T-helper 2 cell treated with Interferon-gamma antibody and Interleukin-4, amounts not matched to agents 100 ng/mL and 5 ng/mL, for 36 hours (primary cell): ENCODE measurements around the gene PPP1R9B. TPM values are rescaled to one million over a fixed set of nuclear protein-coding genes. Genes with fewer than 3 reads are reported as not detected.

ENCODE experiments used
- intact Hi-C: fragments of 100-400 bp; cut with micrococcal nuclease; formaldehyde crosslinking; loops from one replicate; pipeline ENCODE4 v1.15.1; 2023
- total RNA-seq: library from RNA; stranded (reverse); gene quantifications from 2 replicates; pipeline ENCODE4 v1.2.3, GENCODE V29; 2022

PPP1R9B gene
- total RNA-seq, 1 donor from 2014 or later, result 160 TPM

GRCh38 chr17:50111673-50112655, 38.5 kb downstream of the PPP1R9B start:
- intact Hi-C loops, result loop anchor here (10.0 kb wide), 1 partner anchor 163 kb away; the partner anchor contains the start of gene TMEM92

GRCh38 chr17:50110591-50111349, 39.7 kb downstream of the PPP1R9B start:
- intact Hi-C loops, result loop anchor here (10.0 kb wide), 1 partner anchor 164 kb away; the partner anchor contains the start of gene TMEM92

DNA sequence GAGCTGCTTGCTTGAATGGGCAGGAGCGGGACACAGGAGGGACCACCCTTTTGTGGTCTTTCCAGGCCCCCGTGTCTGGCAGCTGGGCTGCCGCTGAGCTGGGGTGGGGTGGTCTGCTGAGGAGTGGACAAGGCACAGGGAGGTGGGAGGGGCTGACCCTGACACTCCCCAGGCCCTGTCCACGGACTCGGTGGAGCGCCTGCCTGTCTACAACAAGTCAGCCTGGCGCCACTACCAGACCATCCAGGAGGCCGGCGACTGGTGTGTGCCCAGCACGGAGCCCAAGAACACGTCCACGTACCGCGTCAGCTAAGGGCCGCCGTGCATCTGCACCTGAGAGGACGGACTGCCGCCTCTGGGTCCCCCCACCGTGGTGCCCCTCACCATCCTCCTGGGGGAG, 40.7 kb downstream of the PPP1R9B start:
- intact Hi-C loops, result loop anchor here (10.0 kb wide), 1 partner anchor 165 kb away; the partner anchor contains the start of gene TMEM92

DNA sequence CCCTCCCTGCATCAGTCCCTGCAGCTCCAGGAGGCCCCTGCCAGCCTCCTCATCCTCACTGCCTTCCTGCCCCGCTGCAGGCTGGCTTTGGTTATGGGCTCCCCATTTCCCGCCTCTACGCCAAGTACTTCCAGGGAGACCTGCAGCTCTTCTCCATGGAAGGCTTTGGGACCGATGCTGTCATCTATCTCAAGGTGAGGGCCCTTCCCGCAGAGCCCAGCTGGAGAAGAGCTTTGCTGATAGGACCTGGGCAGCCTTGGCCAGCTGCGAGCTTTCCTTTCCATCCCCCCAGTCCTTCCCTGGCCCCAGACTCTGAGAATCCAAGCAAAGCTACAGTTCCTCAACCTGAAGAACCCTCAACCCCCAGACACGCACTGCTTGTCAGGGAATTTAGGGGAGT, 41.3 kb downstream of the PPP1R9B start:
- intact Hi-C loops, result no loop called here

- intact Hi-C loops, result no loop called here
Observed at GRCh38 chr17:50108556-50108955, 41.9 kb downstream of the PPP1R9B start.

DNA sequence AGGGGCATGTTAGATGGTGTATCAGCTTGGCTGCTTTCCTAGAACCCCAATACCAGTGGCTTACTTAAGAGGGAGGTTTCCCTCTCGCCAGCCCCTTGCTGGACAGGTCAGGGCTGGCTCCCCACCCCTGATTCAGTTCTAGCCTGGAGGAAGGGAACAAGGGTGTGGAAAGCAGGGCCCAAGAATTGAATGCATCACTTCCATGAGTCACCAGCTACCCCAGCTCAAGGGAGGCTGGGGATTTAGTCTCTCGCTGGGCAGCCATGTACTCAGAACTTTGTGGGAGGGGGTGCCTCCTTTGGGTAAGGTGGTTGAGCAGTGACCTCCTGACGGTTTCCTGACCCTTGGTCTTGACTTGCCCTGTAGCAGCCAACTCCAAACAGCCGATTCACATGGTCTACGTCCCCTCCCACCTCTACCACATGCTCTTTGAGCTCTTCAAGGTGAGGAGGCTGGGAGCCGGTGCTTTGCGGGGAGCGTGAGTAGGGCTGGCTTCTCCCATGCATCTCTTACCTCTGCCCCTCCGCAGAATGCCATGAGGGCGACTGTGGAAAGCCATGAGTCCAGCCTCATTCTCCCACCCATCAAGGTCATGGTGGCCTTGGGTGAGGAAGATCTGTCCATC, 42.6 kb downstream of the PPP1R9B start:
- intact Hi-C loops, result no loop called here

DNA sequence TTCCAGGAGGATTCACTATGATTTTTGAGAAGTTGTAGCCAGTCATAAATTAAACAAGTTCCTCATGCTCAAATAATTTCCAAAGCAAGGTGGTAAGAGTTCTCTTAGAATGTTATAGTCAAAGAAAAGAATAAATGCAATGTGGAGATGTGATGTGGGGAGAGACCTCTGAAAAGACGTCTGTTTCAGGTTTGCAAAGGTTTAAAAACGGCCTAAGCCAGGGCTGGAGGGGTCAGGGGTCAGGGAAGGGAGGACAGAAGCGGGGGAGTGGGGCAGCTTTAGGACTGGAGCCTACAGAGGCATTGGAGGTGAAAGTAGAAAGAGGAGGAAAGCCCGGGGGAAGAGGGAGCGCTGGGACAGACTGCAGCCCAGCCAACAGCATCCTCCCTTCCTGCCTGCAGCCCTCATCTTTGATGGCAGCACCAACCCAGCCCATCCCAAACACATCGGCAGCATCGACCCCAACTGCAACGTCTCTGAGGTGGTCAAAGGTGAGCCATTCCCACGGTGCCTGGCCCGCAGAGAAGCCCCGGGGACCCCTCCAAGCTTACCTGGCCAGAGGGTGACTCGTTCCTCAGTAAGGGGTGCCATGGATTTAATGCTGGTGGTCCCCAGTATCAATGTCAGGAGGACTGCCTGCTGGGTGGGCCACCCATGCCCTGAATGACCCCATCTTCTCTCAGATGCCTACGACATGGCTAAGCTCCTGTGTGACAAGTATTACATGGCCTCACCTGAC, 43.9 kb downstream of the PPP1R9B start:
- intact Hi-C loops, result no loop called here

GRCh38 chr17:50105811-50106210, 44.7 kb downstream of the PPP1R9B start:
- intact Hi-C loops, result no loop called here

GRCh38 chr17:50103941-50104340, 46.5 kb downstream of the PPP1R9B start:
- intact Hi-C loops, result no loop called here

DNA sequence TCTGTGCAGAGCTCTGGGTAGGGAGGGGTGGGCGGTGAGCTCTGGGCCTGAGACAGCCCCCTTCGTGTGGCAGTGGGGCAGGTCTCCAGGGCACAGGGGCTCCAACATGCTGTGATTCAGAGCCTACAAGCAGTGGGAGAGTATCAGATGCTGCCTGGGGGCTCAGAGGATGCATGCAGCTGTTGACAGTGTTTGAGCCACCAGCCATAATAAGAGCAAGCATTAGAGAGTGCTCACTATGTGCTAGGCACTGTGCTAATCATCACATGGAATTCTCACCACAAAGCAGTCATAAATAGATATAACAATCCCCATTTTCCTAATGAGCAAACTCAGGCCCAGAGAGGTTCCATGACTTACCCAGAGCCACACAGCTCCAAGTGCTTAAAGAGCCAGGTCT, 47.2 kb downstream of the PPP1R9B start:
- intact Hi-C loops, result no loop called here

DNA sequence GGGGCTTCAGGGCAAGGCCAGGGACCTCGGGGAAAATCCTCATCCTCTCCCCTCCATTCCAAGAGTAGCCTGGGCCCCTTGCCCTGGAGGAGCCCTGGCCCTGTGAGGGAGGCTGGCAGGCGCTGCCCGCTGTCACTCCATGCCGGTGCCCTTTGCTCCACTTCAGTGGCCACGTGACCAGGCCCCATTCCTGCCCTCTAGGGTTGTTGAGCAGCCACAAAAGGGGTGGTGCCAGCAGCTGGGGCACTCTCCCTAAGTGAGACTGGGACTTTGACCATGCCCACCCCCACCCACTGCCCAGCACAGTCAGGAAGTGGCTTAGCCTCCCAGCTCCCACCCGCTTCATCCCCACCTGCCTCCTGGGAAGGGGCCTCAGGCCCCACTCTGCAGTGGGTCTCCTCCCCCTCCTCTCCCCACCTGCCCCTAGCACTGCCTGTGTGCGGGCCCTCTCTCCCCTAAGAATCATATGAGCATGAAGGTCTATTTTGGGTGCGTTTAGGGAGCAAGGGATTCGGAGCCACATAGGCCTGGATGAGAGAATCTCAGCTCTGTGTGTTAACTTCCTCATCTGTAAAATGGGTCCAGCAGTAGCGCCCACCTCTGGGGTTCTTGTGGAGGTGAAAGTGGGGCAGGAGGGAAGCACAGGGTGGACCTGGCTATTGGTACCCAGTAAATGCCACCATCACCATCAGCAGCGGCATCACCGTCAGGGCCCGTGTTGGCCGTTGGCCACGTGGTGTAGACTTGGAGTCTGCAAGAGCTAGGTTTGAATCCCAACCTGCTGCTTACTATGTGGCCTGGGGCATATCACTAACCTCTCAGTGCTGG, 48.1 kb downstream of the PPP1R9B start:
- intact Hi-C loops, result no loop called here

- intact Hi-C loops, result no loop called here
Observed at GRCh38 chr17:50101346-50102163, 48.9 kb downstream of the PPP1R9B start.

DNA sequence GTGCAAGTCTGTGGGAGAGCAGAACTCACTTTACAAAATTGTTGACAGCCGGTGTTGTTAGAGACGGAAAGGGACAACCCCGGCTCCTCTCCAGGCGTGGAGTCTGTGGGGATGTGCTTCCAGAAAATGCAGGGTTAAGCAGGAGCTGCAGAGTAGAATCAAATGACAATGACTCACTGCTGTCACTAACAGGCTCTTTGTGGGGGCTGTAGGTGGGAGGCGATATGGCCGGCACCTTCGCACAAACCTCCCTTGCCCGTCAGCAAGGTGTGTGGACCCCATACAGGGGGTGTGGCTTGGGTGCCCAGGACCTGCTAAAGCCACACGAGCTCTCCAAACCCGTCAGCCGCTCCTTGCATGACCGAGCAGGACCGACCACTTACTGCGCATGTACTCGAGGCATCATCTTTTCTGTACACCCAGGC, 49.5 kb downstream of the PPP1R9B start:
- intact Hi-C loops, result no loop called here

DNA sequence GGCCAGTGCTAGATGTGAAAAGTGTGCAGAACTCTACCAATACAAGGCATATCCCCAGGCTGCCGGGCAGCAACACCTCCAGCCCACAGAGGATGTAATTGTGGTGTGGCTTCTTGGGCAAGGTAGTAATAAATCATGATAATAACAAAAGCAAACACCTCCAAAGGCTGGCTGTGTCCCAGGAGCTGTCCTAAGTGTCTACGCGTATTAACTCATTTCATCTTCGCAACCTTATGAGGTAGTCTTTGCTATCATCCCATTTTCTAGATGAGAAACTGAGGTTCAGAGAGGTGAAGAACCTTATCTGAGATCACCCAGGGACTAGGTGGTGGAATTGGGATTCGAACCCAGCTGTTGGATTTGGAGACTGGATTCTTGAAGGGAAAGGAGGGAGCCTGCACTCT, 50.0 kb downstream of the PPP1R9B start:
- intact Hi-C loops, result no loop called here

- intact Hi-C loops, result no loop called here
Observed at GRCh38 chr17:50099003-50099402, 51.5 kb downstream of the PPP1R9B start.

- intact Hi-C loops, result no loop called here
Observed at GRCh38 chr17:50098583-50098982, 51.9 kb downstream of the PPP1R9B start.

- intact Hi-C loops, result no loop called here
Observed at GRCh38 chr17:50097926-50098325, 52.6 kb downstream of the PPP1R9B start.

GRCh38 chr17:50097455-50097854, 53.0 kb downstream of the PPP1R9B start:
- intact Hi-C loops, result no loop called here

- intact Hi-C loops, result no loop called here
Observed at GRCh38 chr17:50096758-50097157, 53.7 kb downstream of the PPP1R9B start.
